Panc1 (cell line): ENCODE data around the gene ELL3.

ENCODE experiments used
- CTCF ChIP-seq: fragments of 450-650 bp; IDR thresholded peaks from 2 replicates; pipeline ENCODE4 v1.5.1; 2017; ENCODE audit warnings: mild to moderate bottlenecking
- POLR2AphosphoS5 ChIP-seq: IDR thresholded peaks from 2 replicates; pipeline ENCODE4 v1.6.1; 2012; ENCODE audit warnings: mild to moderate bottlenecking, low read depth, low read length, moderate library complexity
- REST ChIP-seq, 2 experiments: IDR thresholded peaks; 2 replicates each; pipeline ENCODE4 v1.6.1; 2011 to 2012; ENCODE audit warnings: low read depth in 2 of 2, control low read depth in 1 of 2, low read length in 1 of 2, mild to moderate bottlenecking in 1 of 2, moderate library complexity in 1 of 2; ENCODE audit not compliant: insufficient read depth in 1 of 2
- TCF7L2 ChIP-seq: IDR thresholded peaks from 2 replicates; pipeline ENCODE4 v1.6.1; 2011; ENCODE audit warnings: mild to moderate bottlenecking, low read depth, low read length, inconsistent platforms

DNA sequence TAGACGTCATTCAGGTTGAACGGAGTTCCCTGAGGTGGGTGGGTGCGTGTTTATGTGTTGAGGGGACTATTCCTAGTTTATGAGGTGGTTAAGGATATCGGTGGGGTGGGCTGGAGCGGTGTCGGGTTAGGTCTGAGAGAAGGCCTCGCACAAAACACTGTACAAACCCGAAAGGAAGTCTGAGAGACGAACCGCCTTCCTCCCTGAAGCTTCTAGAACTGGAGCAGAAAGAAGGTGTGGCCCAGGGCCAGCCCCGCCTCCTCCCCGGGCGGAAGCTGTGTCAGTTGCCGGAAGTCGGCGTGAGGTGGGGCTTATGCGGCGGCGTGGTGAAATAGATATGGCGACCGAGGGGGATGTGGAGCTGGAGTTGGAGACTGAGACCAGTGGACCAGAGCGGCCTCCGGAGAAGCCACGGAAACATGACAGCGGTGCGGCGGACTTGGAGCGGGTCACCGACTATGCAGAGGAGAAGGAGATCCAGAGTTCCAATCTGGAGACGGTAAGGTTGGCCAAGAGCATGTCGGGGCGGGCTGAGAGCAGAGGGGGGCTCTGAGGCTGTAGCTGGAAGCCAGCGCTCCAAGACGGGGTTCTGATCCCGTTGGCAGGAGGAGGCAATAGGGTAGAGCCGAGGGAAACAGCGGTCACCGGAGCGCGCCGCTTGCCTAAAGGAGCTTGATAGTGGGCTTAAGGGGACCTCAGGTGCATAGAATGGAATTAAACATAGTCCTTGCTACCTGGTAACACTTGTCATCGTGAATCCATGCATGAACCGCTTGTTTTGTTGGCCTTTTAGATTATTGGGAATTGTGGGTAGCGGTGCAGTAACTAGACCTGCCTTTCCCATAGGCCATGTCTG is 23.7 kb upstream of the ELL3 start, which contains the start of gene HYPK:
- TF ChIP-seq CTCF, result no peak
- peak; percentile 97 for TF ChIP-seq POLR2AphosphoS5
- TF ChIP-seq REST (IDR thresholded peaks at IDR 0.05; ENCODE audit: insufficient read depth in 1 of 2, low read depth in 2 of 2, low read length in 1 of 2), result no peak
- no peak for TF ChIP-seq TCF7L2
